Panc1 (cell line): ENCODE results near the gene EIF2S2. TPM values are rescaled to one million over a fixed set of nuclear protein-coding genes. Genes with fewer than 3 reads are reported as not detected.
A peak's percentile ranks its signal among the peaks of the same experiment; 100 is the strongest.
"Not testable (repeated sequence)": the region's sequence is repeated elsewhere in the genome, so short reads cannot be mapped to it uniquely, and the experiment has no call there.

ENCODE experiments used
- ATAC-seq: fragments of 200-7000 bp; cut with Tn5 transposase; 2 replicates; pipeline ENCODE4 v1.9.1; 2020; ENCODE audit warnings: mild to moderate bottlenecking, moderate library complexity
- Bru-seq: library from RNA; stranded (reverse); fragments of 400-500 nt; gene quantifications from one replicate; lab custom pipeline; 2021; lab: Mats Ljungman, UMichigan
- BruChase-seq, 2 experiments: library from RNA; stranded (reverse); fragments of 400-500 nt; gene quantifications; one replicate each; lab custom pipeline; 2021; lab: Mats Ljungman, UMichigan
- BruUV-seq: library from RNA; stranded (reverse); fragments of 400-500 nt; replicated peaks from 2 replicates; lab custom pipeline; 2021; lab: Mats Ljungman, UMichigan
- CTCF ChIA-PET: fragments of 300-600 bp; sonication (Branson Sonifier 250); formaldehyde crosslinking; loops from one replicate; lab custom pipeline; 2022; ENCODE audit warnings: antibody characterized with exemption; lab: Charles Lee
- POLR2A ChIA-PET: fragments of 300-600 bp; sonication (Branson Sonifier 250); formaldehyde crosslinking; loops from one replicate; lab custom pipeline; 2022; ENCODE audit warnings: antibody characterized with exemption; lab: Charles Lee
- DNase-seq: peaks from one replicate; pipeline ENCODE4 v3.0.0-alpha.2; 2010; ENCODE audit warnings: low read depth, low spot score
- H3K27ac ChIP-seq: 2 replicates; pipeline ENCODE4 v1.5.1; 2011; ENCODE audit warnings: mild to moderate bottlenecking, low read length, inconsistent platforms
- H3K27me3 ChIP-seq: fragments of 200-500 bp; sonication (Bioruptor generic); 2 replicates; pipeline ENCODE4 v1.6.0; 2014; ENCODE audit warnings: low read length, inconsistent platforms; ENCODE audit not compliant: control insufficient read depth, insufficient read depth
- H3K36me3 ChIP-seq: fragments of 200-500 bp; sonication (Bioruptor generic); 2 replicates; pipeline ENCODE4 v1.5.1; 2014; ENCODE audit warnings: inconsistent platforms, mild to moderate bottlenecking, low read length, moderate library complexity; ENCODE audit not compliant: control insufficient read depth, insufficient read depth
- H3K4me1 ChIP-seq: 2 replicates; pipeline ENCODE4 v1.5.1; 2011; ENCODE audit warnings: inconsistent platforms, mild to moderate bottlenecking, low read length, moderate library complexity; ENCODE audit not compliant: control insufficient read depth, insufficient read depth
- H3K4me3 ChIP-seq, 2 experiments: 2 replicates each; pipeline ENCODE4 v1.5.1; 2011 to 2012; ENCODE audit warnings: low read depth in 2 of 2, low read length in 2 of 2, mild to moderate bottlenecking in 2 of 2, inconsistent platforms in 1 of 2, moderate library complexity in 1 of 2
- H3K9me3 ChIP-seq: fragments of 200-500 bp; sonication (Bioruptor generic); 2 replicates; pipeline ENCODE4 v1.5.1; 2014; ENCODE audit warnings: low read depth, mild to moderate bottlenecking, inconsistent platforms, low read length, moderate library complexity; ENCODE audit not compliant: control insufficient read depth, insufficient read depth
- CTCF ChIP-seq: fragments of 450-650 bp; IDR thresholded peaks from 2 replicates; pipeline ENCODE4 v1.5.1; 2017; ENCODE audit warnings: mild to moderate bottlenecking
- POLR2AphosphoS5 ChIP-seq: IDR thresholded peaks from 2 replicates; pipeline ENCODE4 v1.6.1; 2012; ENCODE audit warnings: mild to moderate bottlenecking, low read depth, low read length, moderate library complexity
- REST ChIP-seq, 2 experiments: IDR thresholded peaks; 2 replicates each; pipeline ENCODE4 v1.6.1; 2011 to 2012; ENCODE audit warnings: low read depth in 2 of 2, control low read depth in 1 of 2, low read length in 1 of 2, mild to moderate bottlenecking in 1 of 2, moderate library complexity in 1 of 2; ENCODE audit not compliant: insufficient read depth in 1 of 2
- SIN3A ChIP-seq: IDR thresholded peaks from 2 replicates; pipeline ENCODE4 v1.6.1; 2012; ENCODE audit warnings: low read depth, mild to moderate bottlenecking, low read length, moderate library complexity, borderline replicate concordance; ENCODE audit not compliant: insufficient read depth
- TCF7L2 ChIP-seq: IDR thresholded peaks from 2 replicates; pipeline ENCODE4 v1.6.1; 2011; ENCODE audit warnings: mild to moderate bottlenecking, low read depth, low read length, inconsistent platforms
- in situ Hi-C: cut with HindIII; loops from 2 replicates; pipeline ENCODE4 v1.10.0; 2016; ENCODE audit warnings: low sequenced_read_pairs, low pct_unique_long_range_greater_than_20kb
- intact Hi-C: fragments of 100-400 bp; cut with micrococcal nuclease; formaldehyde crosslinking; loops from one replicate; pipeline ENCODE4 v1.10.0; 2022; ENCODE audit not compliant: unreplicated experiment
- long read RNA-seq: library from polyadenylated mRNA; unstranded; transcript quantifications from one replicate; pipeline ENCODE4 v2.0.0, GENCODE V29; 2021; ENCODE audit not compliant: unreplicated experiment
- polyA plus RNA-seq: library from polyadenylated mRNA; unstranded; fragments of >200 nt; gene quantifications from one replicate; pipeline ENCODE4 v1.2.1, GENCODE V29; 2012; ENCODE audit warnings: missing spikeins; ENCODE audit not compliant: insufficient read length
- total RNA-seq: library from RNA; stranded (reverse); gene quantifications from one replicate; pipeline ENCODE4 v1.2.1, GENCODE V29; 2021; ENCODE audit not compliant: unreplicated experiment

Gene EIF2S2
- total RNA-seq (82.0 TPM), Bru-seq, nascent RNA (percentile 97 among the genes with signal in this experiment), BruChase-seq, experiment 1, labeled RNA remaining after a 2-hour chase (percentile 93 among the genes with signal in this experiment), BruChase-seq, experiment 2, labeled RNA remaining after a 6-hour chase (percentile 96 among the genes with signal in this experiment)
- 111 TPM for polyA plus RNA-seq
- long read RNA-seq, transcript EIF2S2-201 (9 exons, 2,656 nt), result major isoform, 169 of 371 reads
- long read RNA-seq, partial matches to known transcripts, result 171 of 371 reads
- long read RNA-seq, other reads (novel, unspliced or antisense), result 31 of 371 reads

- ChIA-PET CTCF (interaction anchor here (0.6 to 0.7 kb wide), 4 partner anchors 22 to 249 kb away, joined by 3 to 10 read pairs (median 4); no protein-coding TSS in a partner anchor), POLR2A (interaction anchor here (0.9 to 1.2 kb wide), 3 partner anchors 13 to 411 kb away, joined by 3 to 4 read pairs (median 3); no protein-coding TSS in a partner anchor)
- H3K27ac ChIP-seq, result peak within 1 kb of the TSS; percentile 98
- in situ Hi-C loops, result no loop called here
- peaks cover 22% of the 10 kb centered on the region; the same call in 1 of the 2 replicates for H3K4me1 ChIP-seq
- no peaks in the 10 kb centered on the region for H3K27me3 ChIP-seq
- no TSS peak for BruUV-seq
- peaks cover 28% of the 10 kb centered on the region for H3K36me3 ChIP-seq
- peak within 1 kb of the TSS; percentile 79 to 99 for H3K4me3 ChIP-seq
- DNase-seq (peak; percentile 96), ATAC-seq (peak; percentile 96)
- no peaks in the 10 kb centered on the region for H3K9me3 ChIP-seq
- TF ChIP-seq POLR2AphosphoS5, result peak; percentile 86
- TF ChIP-seq REST (IDR thresholded peaks at IDR 0.05; ENCODE audit: insufficient read depth in 1 of 2, low read depth in 2 of 2, low read length in 1 of 2), result 0 out of 4 replicates have a peak, but pooled peaks of 1 of the 2 experiments have one; percentile 47
- 0 out of 2 replicates have a peak, but pooled peaks have one; percentile 44 for TF ChIP-seq SIN3A
- no peak for TF ChIP-seq TCF7L2
- no peak for TF ChIP-seq CTCF
- intact Hi-C loops, result no loop called here
Observed at GRCh38 chr20:34111702-34112599, at the start of gene EIF2S2. TSS of gene EIF2S2 (minus strand) at chr20:34112243. CDS start at chr20:34112110, 133 bp downstream.

GRCh38 chr20:34157697-34158096 is 45.7 kb upstream of the EIF2S2 start:
- BruUV-seq, ATAC-seq, intact Hi-C loops, H3K9me3 ChIP-seq, H3K27me3 ChIP-seq, POLR2A ChIA-PET, H3K4me1 ChIP-seq, H3K36me3 ChIP-seq, DNase-seq, H3K4me3 ChIP-seq, in situ Hi-C loops, CTCF ChIA-PET, H3K27ac ChIP-seq: not testable (repeated sequence)
